Esophagus squamous epithelium (tissue), 4 donors: ENCODE data around the gene NME5.

Experiments
- CTCF ChIP-seq, 6 experiments: fragments of 450-650 bp in 4 of 6; fragments of 200-600 bp in 2 of 6; sonication (generic) in 2 of 6; IDR thresholded peaks; one replicate each; pipeline ENCODE4 v1.5.1; 2016 to 2019; ENCODE audit warnings: antibody characterized with exemption in 6 of 6, mild to moderate bottlenecking in 4 of 6, moderate library complexity in 4 of 6
- POLR2A ChIP-seq, 4 donors: fragments of 450-650 bp; IDR thresholded peaks; one replicate each; pipeline ENCODE4 v1.6.1; 2017; ENCODE audit warnings: antibody characterized with exemption in 4 of 4, mild to moderate bottlenecking in 4 of 4, moderate library complexity in 3 of 4

GRCh38 chr5:138092301-138092700 is 46.9 kb downstream of the NME5 start:
- TF ChIP-seq CTCF (IDR thresholded peaks at IDR 0.05), result no peak
- no peak for TF ChIP-seq POLR2A (IDR thresholded peaks at IDR 0.05)
